ENCODE data around the gene TOMM6. TPM values are rescaled to one million over a fixed set of nuclear protein-coding genes. Genes with fewer than 3 reads are reported as not detected.

TOMM6 gene
- total and polyA plus RNA-seq, 4 donors: 43.5 to 313 (median 204) TPM

GRCh38 chr6:41784581-41785171 lies 2.8 kb upstream of the TOMM6 start:
- H3K4me3 ChIP-seq: no peak overlapping the region
- peaks cover 2 to 13% (median 6%) of the 10 kb centered on the region in 4 donors for H3K36me3 ChIP-seq (ENCODE audit: control insufficient read depth in 4 of 4, insufficient read depth in 4 of 4, low read length in 4 of 4)
- no peak for TF ChIP-seq CTCF (IDR thresholded peaks at IDR 0.05; ENCODE audit: control extremely low read depth, extremely low read depth)
- H3K27ac ChIP-seq (ENCODE audit: low read depth in 1 of 2, low read length in 1 of 2): peak overlapping the region in 1 of 2 donors; percentile 21
- DNase-seq (no peak), ATAC-seq (ENCODE audit: insufficient read depth, low FRiP score) (no peak)
- WGBS, 2 donors: 43 to 67% methylated on average over 5 of the region's 5 CpGs
- H3K9me3 ChIP-seq (ENCODE audit: control insufficient read depth in 4 of 4, insufficient read depth in 3 of 4, low read length in 3 of 4): no peaks in the 10 kb centered on the region
- H3K9ac ChIP-seq (ENCODE audit: insufficient read depth in 1 of 2, low read length in 2 of 2): no peak overlapping the region
- H3K4me1 ChIP-seq (ENCODE audit: control insufficient read depth in 5 of 5, insufficient read depth in 5 of 5, low read length in 5 of 5): peaks cover 2 to 28% (median 16%) of the 10 kb centered on the region in 5 donors
- H3K27me3 ChIP-seq (ENCODE audit: control insufficient read depth in 3 of 3, insufficient read depth in 3 of 3, low read length in 2 of 3): no peaks in the 10 kb centered on the region

GRCh38 chr6:41785254-41785653 lies 2.2 kb upstream of the TOMM6 start:
- no peak overlapping the region for H3K9ac ChIP-seq (ENCODE audit: insufficient read depth in 1 of 2, low read length in 2 of 2)
- no peaks in the 10 kb centered on the region for H3K9me3 ChIP-seq (ENCODE audit: control insufficient read depth in 4 of 4, insufficient read depth in 3 of 4, low read length in 3 of 4)
- no peak for DNase-seq
- no peak overlapping the region for H3K4me3 ChIP-seq
- no peak for TF ChIP-seq CTCF (IDR thresholded peaks at IDR 0.05; ENCODE audit: control extremely low read depth, extremely low read depth)
- no peaks in the 10 kb centered on the region for H3K27me3 ChIP-seq (ENCODE audit: control insufficient read depth in 3 of 3, insufficient read depth in 3 of 3, low read length in 2 of 3)
- ATAC-seq (ENCODE audit: insufficient read depth, low FRiP score): no peak
- peaks cover 3 to 18% (median 9%) of the 10 kb centered on the region in 4 donors for H3K36me3 ChIP-seq (ENCODE audit: control insufficient read depth in 4 of 4, insufficient read depth in 4 of 4, low read length in 4 of 4)
- no peak overlapping the region for H3K27ac ChIP-seq (ENCODE audit: low read depth in 1 of 2, low read length in 1 of 2)
- 72 to 78% methylated on average over 11 of the region's 11 CpGs for WGBS, 2 donors
- peaks cover 2 to 28% (median 16%) of the 10 kb centered on the region in 5 donors for H3K4me1 ChIP-seq (ENCODE audit: control insufficient read depth in 5 of 5, insufficient read depth in 5 of 5, low read length in 5 of 5)

- no peak for TF ChIP-seq CTCF (IDR thresholded peaks at IDR 0.05; ENCODE audit: control extremely low read depth, extremely low read depth)
- H3K9me3 ChIP-seq (ENCODE audit: control insufficient read depth in 4 of 4, insufficient read depth in 3 of 4, low read length in 3 of 4): no peaks in the 10 kb centered on the region
- H3K4me1 ChIP-seq (ENCODE audit: control insufficient read depth in 5 of 5, insufficient read depth in 5 of 5, low read length in 5 of 5): peaks cover 2 to 26% (median 16%) of the 10 kb centered on the region in 5 donors
- peaks cover 5 to 24% (median 11%) of the 10 kb centered on the region in 4 donors for H3K36me3 ChIP-seq (ENCODE audit: control insufficient read depth in 4 of 4, insufficient read depth in 4 of 4, low read length in 4 of 4)
- H3K4me3 ChIP-seq: no peak overlapping the region
- peak overlapping the region; percentile 27 to 62 for H3K27ac ChIP-seq (ENCODE audit: low read depth in 1 of 2, low read length in 1 of 2)
- WGBS, 2 donors: 22 to 39% methylated on average over 27 to 29 of the region's 29 CpGs
- peak in 2 of 3 donors; percentile 45 to 54 for DNase-seq
- no peak overlapping the region for H3K9ac ChIP-seq (ENCODE audit: insufficient read depth in 1 of 2, low read length in 2 of 2)
- H3K27me3 ChIP-seq (ENCODE audit: control insufficient read depth in 3 of 3, insufficient read depth in 3 of 3, low read length in 2 of 3): no peaks in the 10 kb centered on the region
- no peak for ATAC-seq (ENCODE audit: insufficient read depth, low FRiP score)
Observed at GRCh38 chr6:41785689-41786450, 1.6 kb upstream of the TOMM6 start.

Measured in lung (tissue), 12 donors.